ENCODE data around the gene CGB5.

DNA sequence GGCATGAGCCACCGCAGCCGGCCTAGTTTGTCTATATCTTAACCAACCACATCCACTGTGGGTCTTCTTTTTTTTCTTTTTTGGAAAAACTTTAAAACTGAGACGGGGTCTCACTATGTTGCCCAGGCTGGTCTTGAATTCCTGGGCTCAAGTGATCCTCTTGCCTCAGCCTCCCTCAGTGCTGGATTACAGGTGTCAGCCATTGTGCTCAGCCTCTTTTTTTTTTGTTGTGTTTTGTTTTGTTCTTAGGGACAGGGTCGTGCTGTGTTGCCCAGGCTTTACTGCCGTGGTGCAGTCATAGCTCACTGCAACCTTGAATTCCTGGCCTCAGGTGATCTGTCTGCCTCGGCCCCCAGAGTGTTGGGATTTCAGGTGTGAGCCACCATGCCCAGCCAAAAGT, 49.0 kb downstream of the CGB5 start:
- TF ChIP-seq, protein P1, sequence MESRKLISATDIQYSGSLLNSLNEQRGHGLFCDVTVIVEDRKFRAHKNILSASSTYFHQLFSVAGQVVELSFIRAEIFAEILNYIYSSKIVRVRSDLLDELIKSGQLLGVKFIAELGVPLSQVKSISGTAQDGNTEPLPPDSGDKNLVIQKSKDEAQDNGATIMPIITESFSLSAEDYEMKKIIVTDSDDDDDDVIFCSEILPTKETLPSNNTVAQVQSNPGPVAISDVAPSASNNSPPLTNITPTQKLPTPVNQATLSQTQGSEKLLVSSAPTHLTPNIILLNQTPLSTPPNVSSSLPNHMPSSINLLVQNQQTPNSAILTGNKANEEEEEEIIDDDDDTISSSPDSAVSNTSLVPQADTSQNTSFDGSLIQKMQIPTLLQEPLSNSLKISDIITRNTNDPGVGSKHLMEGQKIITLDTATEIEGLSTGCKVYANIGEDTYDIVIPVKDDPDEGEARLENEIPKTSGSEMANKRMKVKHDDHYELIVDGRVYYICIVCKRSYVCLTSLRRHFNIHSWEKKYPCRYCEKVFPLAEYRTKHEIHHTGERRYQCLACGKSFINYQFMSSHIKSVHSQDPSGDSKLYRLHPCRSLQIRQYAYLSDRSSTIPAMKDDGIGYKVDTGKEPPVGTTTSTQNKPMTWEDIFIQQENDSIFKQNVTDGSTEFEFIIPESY (CRISPR knock-in tag; IDR thresholded peaks at IDR 0.05): no peak
- no peak for TF ChIP-seq JUNB (CRISPR knock-in tag; conservative IDR thresholded peaks at IDR 0.05)
- no peak for TF ChIP-seq BDP1 (IDR thresholded peaks at IDR 0.05; ENCODE audit: insufficient read depth, insufficient read length)
- TF ChIP-seq ZNF561 (CRISPR knock-in tag; conservative IDR thresholded peaks at IDR 0.05): no peak
- no peak for TF ChIP-seq ZBED1 (IDR thresholded peaks at IDR 0.05)
- TF ChIP-seq, protein P2, sequence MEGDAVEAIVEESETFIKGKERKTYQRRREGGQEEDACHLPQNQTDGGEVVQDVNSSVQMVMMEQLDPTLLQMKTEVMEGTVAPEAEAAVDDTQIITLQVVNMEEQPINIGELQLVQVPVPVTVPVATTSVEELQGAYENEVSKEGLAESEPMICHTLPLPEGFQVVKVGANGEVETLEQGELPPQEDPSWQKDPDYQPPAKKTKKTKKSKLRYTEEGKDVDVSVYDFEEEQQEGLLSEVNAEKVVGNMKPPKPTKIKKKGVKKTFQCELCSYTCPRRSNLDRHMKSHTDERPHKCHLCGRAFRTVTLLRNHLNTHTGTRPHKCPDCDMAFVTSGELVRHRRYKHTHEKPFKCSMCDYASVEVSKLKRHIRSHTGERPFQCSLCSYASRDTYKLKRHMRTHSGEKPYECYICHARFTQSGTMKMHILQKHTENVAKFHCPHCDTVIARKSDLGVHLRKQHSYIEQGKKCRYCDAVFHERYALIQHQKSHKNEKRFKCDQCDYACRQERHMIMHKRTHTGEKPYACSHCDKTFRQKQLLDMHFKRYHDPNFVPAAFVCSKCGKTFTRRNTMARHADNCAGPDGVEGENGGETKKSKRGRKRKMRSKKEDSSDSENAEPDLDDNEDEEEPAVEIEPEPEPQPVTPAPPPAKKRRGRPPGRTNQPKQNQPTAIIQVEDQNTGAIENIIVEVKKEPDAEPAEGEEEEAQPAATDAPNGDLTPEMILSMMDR (IDR thresholded peaks at IDR 0.05 in 2 of 3, conservative IDR thresholded peaks at IDR 0.05 in 1 of 3; ENCODE audit: insufficient read depth in 2 of 3, low read depth in 1 of 3, low read length in 3 of 3): no peak
- TF ChIP-seq, protein P3, sequence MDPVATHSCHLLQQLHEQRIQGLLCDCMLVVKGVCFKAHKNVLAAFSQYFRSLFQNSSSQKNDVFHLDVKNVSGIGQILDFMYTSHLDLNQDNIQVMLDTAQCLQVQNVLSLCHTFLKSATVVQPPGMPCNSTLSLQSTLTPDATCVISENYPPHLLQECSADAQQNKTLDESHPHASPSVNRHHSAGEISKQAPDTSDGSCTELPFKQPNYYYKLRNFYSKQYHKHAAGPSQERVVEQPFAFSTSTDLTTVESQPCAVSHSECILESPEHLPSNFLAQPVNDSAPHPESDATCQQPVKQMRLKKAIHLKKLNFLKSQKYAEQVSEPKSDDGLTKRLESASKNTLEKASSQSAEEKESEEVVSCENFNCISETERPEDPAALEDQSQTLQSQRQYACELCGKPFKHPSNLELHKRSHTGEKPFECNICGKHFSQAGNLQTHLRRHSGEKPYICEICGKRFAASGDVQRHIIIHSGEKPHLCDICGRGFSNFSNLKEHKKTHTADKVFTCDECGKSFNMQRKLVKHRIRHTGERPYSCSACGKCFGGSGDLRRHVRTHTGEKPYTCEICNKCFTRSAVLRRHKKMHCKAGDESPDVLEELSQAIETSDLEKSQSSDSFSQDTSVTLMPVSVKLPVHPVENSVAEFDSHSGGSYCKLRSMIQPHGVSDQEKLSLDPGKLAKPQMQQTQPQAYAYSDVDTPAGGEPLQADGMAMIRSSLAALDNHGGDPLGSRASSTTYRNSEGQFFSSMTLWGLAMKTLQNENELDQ (CRISPR knock-in tag; IDR thresholded peaks at IDR 0.05; ENCODE audit: borderline replicate concordance): no peak
- no peak for TF ChIP-seq ZFP1 (CRISPR knock-in tag; IDR thresholded peaks at IDR 0.05)
- TF ChIP-seq FOSL1 (tag; conservative IDR thresholded peaks at IDR 0.05): no peak
- no peak for TF ChIP-seq TCF7L2 (IDR thresholded peaks at IDR 0.05; ENCODE audit: low read depth, low read length)
- TF ChIP-seq RFX5 (IDR thresholded peaks at IDR 0.05; ENCODE audit: low read depth, low read length): no peak

All from K562 (cell line).